SHP77 (cell line): ENCODE measurements around the gene SIK1.

ENCODE experiments used
- DNase-seq, 2 experiments: peaks; one replicate each; lab custom pipeline; 2025; lab: John Stamatoyannopoulos, UW

Gene SIK1

GRCh38 chr21:43367296-43367695 lies 59.6 kb downstream of the SIK1 start:
- peak; percentile 54 to 70 for DNase-seq

- DNase-seq: no peak
Observed at GRCh38 chr21:43366656-43367055, 60.3 kb downstream of the SIK1 start.

GRCh38 chr21:43365611-43366426 lies 61.1 kb downstream of the SIK1 start:
- DNase-seq: peak; percentile 26 to 27

GRCh38 chr21:43364851-43365424 lies 62.0 kb downstream of the SIK1 start:
- DNase-seq: peak; percentile 77 to 81
